HepG2 (cell line): Measurements from ENCODE around the gene MPC1. TPM values are rescaled to one million over a fixed set of nuclear protein-coding genes. Genes with fewer than 3 reads are reported as not detected.
"Not testable (repeated sequence)": the region's sequence is repeated elsewhere in the genome, so short reads cannot be mapped to it uniquely, and the experiment has no call there.

Experiments used
- ATAC-seq: fragments of 200-7000 bp; cut with Tn5 transposase; 3 replicates; pipeline ENCODE4 v1.9.1; 2020; ENCODE audit warnings: mild to moderate bottlenecking, moderate library complexity
- BruUV-seq: library from RNA; stranded (reverse); fragments of 400-500 nt; replicated peaks from 2 replicates; lab custom pipeline; 2021; lab: Mats Ljungman, UMichigan
- CTCF ChIA-PET: fragments of 300-600 bp; formaldehyde crosslinking; extraction: SDS; loops from one replicate; lab custom pipeline; 2021; ENCODE audit warnings: low total read pairs, inconsistent platforms, low intra/inter-chr PET ratio; lab: Yijun Ruan, JAX
- POLR2A ChIA-PET: fragments of 350-600 bp; sonication (Branson Sonifier 250); formaldehyde crosslinking; loops from one replicate; lab custom pipeline; 2020; ENCODE audit warnings: antibody characterized with exemption, inconsistent platforms; lab: Yijun Ruan, JAX
- DNase-seq: peaks from one replicate; pipeline ENCODE4 v3.0.0-alpha.2; 2015; ENCODE audit warnings: low spot score
- FAIRE-seq: peaks from 3 replicates; lab custom pipeline; 2011; peaks lifted over from hg19 to GRCh38; lab: Jason Lieb, UNC
- H2AFZ ChIP-seq: one replicate; pipeline ENCODE4 v1.6.1; 2011; ENCODE audit warnings: low read length, inconsistent platforms
- H3K27ac ChIP-seq: fragments of 300-600 bp; 3 replicates; pipeline ENCODE4 v1.8.0; 2011; ENCODE audit warnings: mixed run types, mild to moderate bottlenecking, mixed read lengths, low read length, inconsistent platforms; ENCODE audit not compliant: insufficient read depth; ENCODE audit errors: extremely low read length
- H3K27me3 ChIP-seq, 2 experiments: fragments of 200-600 bp in 1 of 2; 2 replicates in 1 of 2; 3 replicates in 1 of 2; pipeline versions ENCODE4 v1.6.0 to v1.8.0; 2011; ENCODE audit warnings: low read length in 2 of 2, mild to moderate bottlenecking in 2 of 2, moderate library complexity in 2 of 2, inconsistent platforms in 1 of 2; ENCODE audit not compliant: insufficient read depth in 2 of 2, control insufficient read depth in 1 of 2
- H3K36me3 ChIP-seq, 2 experiments: fragments of 200-600 bp in 1 of 2; replicated peaks in 1 of 2; 2 replicates in 1 of 2; 3 replicates in 1 of 2; pipeline versions ENCODE4 v1.5.1 to v1.8.0; 2011; ENCODE audit warnings: low read length in 2 of 2, inconsistent platforms in 1 of 2; ENCODE audit not compliant: insufficient read depth in 2 of 2, control insufficient read depth in 1 of 2
- H3K4me1 ChIP-seq: 2 replicates; pipeline ENCODE4 v1.5.1; 2012; ENCODE audit warnings: low read length, inconsistent platforms; ENCODE audit not compliant: insufficient read depth
- H3K4me2 ChIP-seq: 2 replicates; pipeline ENCODE4 v1.6.0; 2011; ENCODE audit warnings: low read depth, low read length, inconsistent platforms
- H3K4me3 ChIP-seq, 3 experiments: fragments of 200-600 bp in 1 of 3; sonication (generic), shearing (Covaris generic) in 1 of 3; replicated peaks in 1 of 3; 2 replicates each; pipeline ENCODE4 v1.5.1; 2011 to 2016; ENCODE audit warnings: low read length in 3 of 3, inconsistent platforms in 2 of 3, low read depth in 2 of 3, mild to moderate bottlenecking in 2 of 3, control low read depth in 1 of 3, mixed read lengths in 1 of 3; ENCODE audit not compliant: insufficient read depth in 1 of 3
- H3K79me2 ChIP-seq: one replicate; pipeline ENCODE4 v1.6.1; 2011; ENCODE audit warnings: low read length, inconsistent platforms; ENCODE audit not compliant: insufficient read depth
- H3K9ac ChIP-seq: 2 replicates; pipeline ENCODE4 v1.6.0; 2011; ENCODE audit warnings: mild to moderate bottlenecking, low read depth, low read length, inconsistent platforms; ENCODE audit not compliant: insufficient read depth
- H3K9me3 ChIP-seq: 2 replicates; pipeline ENCODE4 v1.5.1; 2012; ENCODE audit warnings: mild to moderate bottlenecking, low read length
- H4K20me1 ChIP-seq: 2 replicates; pipeline ENCODE4 v1.6.0; 2011; ENCODE audit warnings: inconsistent platforms, mild to moderate bottlenecking, low read length, moderate library complexity; ENCODE audit not compliant: insufficient read depth
- ATRX ChIP-seq: sonication (generic); formaldehyde crosslinking; IDR thresholded peaks from 2 replicates; pipeline ENCODE4 v1.4.0; 2020; ENCODE audit warnings: missing genetic modification reagents, borderline replicate concordance
- HNRNPUL1 ChIP-seq: fragments of 200-400 bp; formaldehyde crosslinking; IDR thresholded peaks from 2 replicates; pipeline ENCODE4 v1.6.1; 2017; ENCODE audit warnings: low read depth, mild to moderate bottlenecking, low read length, moderate library complexity
- IRX3 ChIP-seq: sonication (generic); formaldehyde crosslinking; IDR thresholded peaks from 2 replicates; pipeline ENCODE4 v1.8.1; 2023; ENCODE audit warnings: mild to moderate bottlenecking, low read depth, missing genetic modification reagents, borderline replicate concordance
- NFYB ChIP-seq: sonication (generic); formaldehyde crosslinking; IDR thresholded peaks from 2 replicates; pipeline ENCODE4 v1.4.0; 2020; ENCODE audit warnings: missing genetic modification reagents
- NR1H2 ChIP-seq: sonication (generic); formaldehyde crosslinking; IDR thresholded peaks from 2 replicates; pipeline ENCODE4 v1.8.1; 2022; ENCODE audit warnings: low read depth, missing genetic modification reagents, borderline replicate concordance
- SNAI1 ChIP-seq: sonication (generic); formaldehyde crosslinking; IDR thresholded peaks from 2 replicates; pipeline ENCODE4 v1.5.0; 2020; ENCODE audit warnings: mild to moderate bottlenecking, missing genetic modification reagents, borderline replicate concordance
- SRSF9 ChIP-seq: fragments of 200-400 bp; formaldehyde crosslinking; IDR thresholded peaks from 2 replicates; pipeline ENCODE4 v1.6.1; 2018; ENCODE audit warnings: borderline replicate concordance, mild to moderate bottlenecking, low read depth, low read length; ENCODE audit not compliant: insufficient read depth, poor library complexity, severe bottlenecking
- ZBTB38 ChIP-seq: sonication (generic); formaldehyde crosslinking; IDR thresholded peaks from 2 replicates; pipeline ENCODE4 v1.5.1; 2020; ENCODE audit warnings: mild to moderate bottlenecking, missing genetic modification reagents
- ZNF3 ChIP-seq: IDR thresholded peaks from 2 replicates; pipeline ENCODE4 v1.7.0; 2017; ENCODE audit warnings: inconsistent platforms
- ZZZ3 ChIP-seq: sonication (generic); formaldehyde crosslinking; IDR thresholded peaks from 2 replicates; pipeline ENCODE4 v1.4.0; 2020; ENCODE audit warnings: missing genetic modification reagents, mild to moderate bottlenecking, borderline replicate concordance
- WGBS: methylation state at CpG from one replicate; pipeline ENCODE4 v1.1.6; 2017; ENCODE audit warnings: low lambda C conversion rate; 5-methylcytosine and 5-hydroxymethylcytosine counted together
- in situ Hi-C: cut with HindIII; loops from 2 replicates; pipeline ENCODE4 v1.10.0; 2017; ENCODE audit warnings: low pct_unique_long_range_greater_than_20kb; ENCODE audit not compliant: extremely low pct_ligation_motif_present
- intact Hi-C: fragments of 100-400 bp; cut with micrococcal nuclease; formaldehyde crosslinking; loops from one replicate; pipeline ENCODE4 v1.10.0; 2022; ENCODE audit not compliant: unreplicated experiment
- polyA plus RNA-seq, 8 experiments: library from polyadenylated mRNA; depleted of rRNA in 3 of 8; stranded (reverse) in 7 of 8; unstranded in 1 of 8; fragments of >200 nt; fragmentation: Illumina TruSeq in 4 of 8; extraction: Trizol in 4 of 8; gene quantifications; 2 replicates each; pipeline versions ENCODE4 v1.2.1 to v1.2.3, GENCODE V29; 2011 to 2016; ENCODE audit warnings: low read depth in 4 of 8, missing spikeins in 1 of 8, mixed read lengths in 1 of 8; ENCODE audit not compliant: insufficient read depth in 1 of 8
- total RNA-seq, 5 experiments: library from RNA; depleted of rRNA; stranded (reverse); fragments of >200 nt; fragmentation: Illumina TruSeq; extraction: Trizol; gene quantifications; 2 replicates each; pipeline ENCODE4 v1.2.3, GENCODE V29; 2016; ENCODE audit warnings: low read depth in 1 of 5
- TF ChIP-seq, protein P1 (sequence below): sonication (generic); formaldehyde crosslinking; conservative IDR thresholded peaks from 2 replicates; pipeline ENCODE4 v1.4.0; 2020; ENCODE audit warnings: missing genetic modification reagents

MPC1 gene
- total and polyA plus RNA-seq, 2 of the 13 experiments (the other 11 are each of a cell fraction or from before 2014, with no cell fraction given): 189 to 214 TPM

DNA sequence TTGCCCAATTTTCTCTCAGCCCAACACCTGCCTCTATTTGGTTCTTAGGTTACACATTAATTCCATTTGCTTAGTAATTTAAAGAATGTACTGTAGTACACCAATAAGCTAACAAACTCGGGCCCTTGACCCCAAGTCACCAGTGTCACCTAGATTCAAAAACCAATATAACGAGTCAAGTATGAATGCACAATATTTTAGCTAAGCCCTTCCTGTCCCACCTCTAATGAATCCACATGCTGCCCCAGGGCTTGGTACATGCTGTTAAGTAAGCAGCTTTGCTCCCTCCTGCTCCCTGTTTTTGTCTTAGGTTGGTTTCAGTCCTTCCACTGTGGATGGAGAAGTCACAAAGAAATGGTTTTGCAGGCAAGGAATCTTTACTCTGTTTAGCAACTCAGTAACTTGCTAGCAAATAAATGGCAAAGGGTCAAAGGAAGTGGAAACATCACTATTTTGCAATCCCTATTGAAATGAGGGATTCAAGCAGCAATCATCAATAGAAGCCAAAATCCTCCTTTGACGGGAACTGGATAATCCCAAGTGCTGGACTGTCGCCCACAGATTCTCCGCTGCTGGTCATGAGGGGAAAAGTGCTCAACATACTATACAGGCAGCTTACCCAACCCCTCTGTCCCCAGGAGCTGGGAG lies 5.0 kb upstream of the MPC1 start (continued):
- TF ChIP-seq, protein P1, sequence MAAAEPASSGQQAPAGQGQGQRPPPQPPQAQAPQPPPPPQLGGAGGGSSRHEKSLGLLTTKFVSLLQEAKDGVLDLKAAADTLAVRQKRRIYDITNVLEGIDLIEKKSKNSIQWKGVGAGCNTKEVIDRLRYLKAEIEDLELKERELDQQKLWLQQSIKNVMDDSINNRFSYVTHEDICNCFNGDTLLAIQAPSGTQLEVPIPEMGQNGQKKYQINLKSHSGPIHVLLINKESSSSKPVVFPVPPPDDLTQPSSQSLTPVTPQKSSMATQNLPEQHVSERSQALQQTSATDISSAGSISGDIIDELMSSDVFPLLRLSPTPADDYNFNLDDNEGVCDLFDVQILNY: no peak
- TF ChIP-seq ZNF3 (CRISPR knock-in tag): peak; percentile 65; the same call in 1 of the 2 replicates
- TF ChIP-seq NFYB (CRISPR knock-in tag): no peak
- TF ChIP-seq ATRX (CRISPR knock-in tag): no peak
- TF ChIP-seq NR1H2: no peak
- TF ChIP-seq ZZZ3 (CRISPR knock-in tag): no peak
- no peak for TF ChIP-seq SNAI1 (CRISPR knock-in tag)
- no peak for TF ChIP-seq SRSF9
- peak; percentile 63; the same call in 1 of the 2 replicates for TF ChIP-seq IRX3 (CRISPR knock-in tag)

DNA sequence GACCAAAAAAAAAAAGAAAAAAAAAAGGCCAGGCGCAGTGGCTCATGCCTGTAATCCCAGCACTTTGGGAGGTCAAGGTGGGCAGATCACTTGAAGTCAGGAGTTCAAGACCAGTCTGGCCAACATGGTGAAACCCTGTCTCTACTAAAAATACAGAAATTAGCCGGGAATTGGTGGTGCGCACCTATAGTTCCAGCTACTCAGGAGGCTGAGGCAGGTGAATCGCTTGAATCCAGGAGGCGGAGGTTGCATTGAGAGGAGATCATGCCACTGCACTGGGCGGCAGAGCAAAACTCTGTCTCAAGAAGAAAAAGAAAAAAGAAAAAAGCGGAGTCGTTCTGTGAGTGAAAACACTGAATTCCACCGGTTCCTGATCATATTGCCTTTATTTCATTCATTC lies 4.4 kb upstream of the MPC1 start:
- in situ Hi-C loops, CTCF ChIA-PET, H4K20me1 ChIP-seq, FAIRE-seq, H3K27me3 ChIP-seq, DNase-seq, H2AFZ ChIP-seq, H3K36me3 ChIP-seq, H3K9me3 ChIP-seq, BruUV-seq, ATAC-seq, intact Hi-C loops: not testable (repeated sequence)
- Histone ChIP-seq H3K4me2 (peak overlapping the region; percentile 73), H3K79me2 (peaks cover 11% of the 10 kb centered on the region), H3K4me3 (peak overlapping the region in 2 of 3 experiments; percentile 10 to 17; a peak in 1 of 6 replicates), H3K9ac (peak overlapping the region; percentile 54), H3K27ac (peak overlapping the region; percentile 93), H3K4me1 (peaks cover 75% of the 10 kb centered on the region)
- POLR2A ChIA-PET: interaction anchor here (1.3 to 3.8 kb wide), 5 partner anchors 9 to 56 kb away, joined by 4 to 36 read pairs (median 15); partner anchors contain the start of gene SFT2D1
- TF ChIP-seq HNRNPUL1 (0 out of 2 replicates have a peak, but pooled peaks have one; percentile 5), ZBTB38 (CRISPR knock-in tag) (peak; percentile 91)
- 63% methylated on average over 9 of the region's 9 CpGs for WGBS
